HEK293 (cell line): ENCODE measurements around the gene MAML2.

Experiments used
- CTCF ChIP-seq: fragments of 450-650 bp; formaldehyde crosslinking; IDR thresholded peaks from 2 replicates; pipeline ENCODE4 v1.5.1; 2016; ENCODE audit warnings: missing biosample characterization, missing genetic modification characterization
- PRDM4 ChIP-seq: fragments of 450-650 bp; formaldehyde crosslinking; IDR thresholded peaks from 2 replicates; pipeline ENCODE4 v1.5.1; 2017; ENCODE audit warnings: missing biosample characterization, missing genetic modification characterization
- YY1 ChIP-seq: fragments of 450-650 bp; formaldehyde crosslinking; IDR thresholded peaks from 2 replicates; pipeline ENCODE4 v1.5.1; 2018; ENCODE audit warnings: missing biosample characterization, missing genetic modification characterization
- ZBTB8A ChIP-seq: fragments of 450-650 bp; formaldehyde crosslinking; IDR thresholded peaks from 2 replicates; pipeline ENCODE4 v1.5.1; 2016; ENCODE audit warnings: missing biosample characterization, missing genetic modification characterization
- ZNF488 ChIP-seq: fragments of 450-650 bp; formaldehyde crosslinking; IDR thresholded peaks from 2 replicates; pipeline ENCODE4 v1.5.1; 2016; ENCODE audit warnings: missing biosample characterization, missing genetic modification characterization

DNA sequence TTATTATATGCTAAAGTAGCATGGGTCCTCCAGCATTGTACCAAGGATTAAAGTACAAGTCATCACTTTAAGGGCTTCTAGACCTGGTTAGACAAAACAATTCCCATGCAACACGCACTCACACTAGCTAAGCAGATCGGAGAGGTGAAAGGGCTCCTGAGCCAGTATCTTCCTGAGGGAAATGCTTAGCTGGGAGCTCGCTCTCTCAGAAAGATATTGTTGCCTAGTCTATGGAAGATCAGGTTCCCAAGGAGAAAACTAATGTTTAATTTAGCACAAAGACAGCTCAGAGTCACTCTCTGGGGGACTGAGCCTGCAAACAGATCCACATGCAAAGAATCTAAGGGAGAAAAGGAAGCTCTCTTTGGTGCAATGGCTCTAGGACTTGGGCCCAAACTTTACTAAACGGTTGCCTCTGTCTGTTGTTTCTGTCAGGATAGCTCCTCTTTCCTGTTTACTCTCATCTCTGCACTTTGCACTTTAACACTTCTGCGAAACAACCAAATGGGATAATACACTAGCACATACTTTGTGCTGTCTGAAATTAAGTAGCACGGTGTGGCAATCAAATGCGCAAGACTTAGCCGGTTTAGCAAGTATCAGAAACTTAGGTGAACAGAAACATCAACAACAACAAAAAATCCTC, 10.7 kb downstream of the MAML2 start:
- TF ChIP-seq ZNF488 = no peak
- no peak for TF ChIP-seq ZBTB8A (tag by site-specific recombination)
- no peak for TF ChIP-seq YY1 (tag by site-specific recombination)
- no peak for TF ChIP-seq CTCF (tag by site-specific recombination)
- no peak for TF ChIP-seq PRDM4 (tag by site-specific recombination)
